ENCODE measurements around the gene TNIP2.

Gene TNIP2

GRCh38 chr4:2714918-2715317 lies 41.2 kb downstream of the TNIP2 start:
- DNase-seq = no peak

- no peak for DNase-seq
These were observed 41.9 kb downstream of the TNIP2 start for GRCh38 chr4:2714061-2714770.

- no peak for DNase-seq
These were observed 42.8 kb downstream of the TNIP2 start for GRCh38 chr4:2713337-2713736.

- no peak for DNase-seq
These were observed 43.8 kb downstream of the TNIP2 start for GRCh38 chr4:2712261-2712842.

GRCh38 chr4:2702770-2703169 lies 53.4 kb downstream of the TNIP2 start:
- no peak for DNase-seq

- DNase-seq = no peak
These were observed 53.8 kb downstream of the TNIP2 start for GRCh38 chr4:2702361-2702760.

GRCh38 chr4:2700031-2700430 lies 56.1 kb downstream of the TNIP2 start:
- no peak for DNase-seq

GRCh38 chr4:2699534-2699933 lies 56.6 kb downstream of the TNIP2 start:
- no peak for DNase-seq

- no peak for DNase-seq
These were observed 57.1 kb downstream of the TNIP2 start for GRCh38 chr4:2698951-2699505.

GRCh38 chr4:2698504-2698903 lies 57.6 kb downstream of the TNIP2 start:
- no peak for DNase-seq

- no peak for DNase-seq
These were observed 58.1 kb downstream of the TNIP2 start for GRCh38 chr4:2697995-2698414.

- DNase-seq = no peak
These were observed 59.7 kb downstream of the TNIP2 start for GRCh38 chr4:2696423-2696822.

- DNase-seq = no peak
These were observed 60.6 kb downstream of the TNIP2 start for GRCh38 chr4:2695346-2696060.

GRCh38 chr4:2694691-2695090 lies 61.4 kb downstream of the TNIP2 start:
- DNase-seq = no peak

- DNase-seq = no peak
These were observed 64.1 kb downstream of the TNIP2 start for GRCh38 chr4:2691952-2692435.
